GM12801 (cell line): ENCODE data around the gene CHN2.

Experiments used
- CTCF ChIP-seq: IDR thresholded peaks from one replicate; pipeline ENCODE4 v1.5.1; 2011; ENCODE audit warnings: control low read depth; ENCODE audit not compliant: insufficient read length; ENCODE audit errors: extremely low read depth

The CHN2 gene

DNA sequence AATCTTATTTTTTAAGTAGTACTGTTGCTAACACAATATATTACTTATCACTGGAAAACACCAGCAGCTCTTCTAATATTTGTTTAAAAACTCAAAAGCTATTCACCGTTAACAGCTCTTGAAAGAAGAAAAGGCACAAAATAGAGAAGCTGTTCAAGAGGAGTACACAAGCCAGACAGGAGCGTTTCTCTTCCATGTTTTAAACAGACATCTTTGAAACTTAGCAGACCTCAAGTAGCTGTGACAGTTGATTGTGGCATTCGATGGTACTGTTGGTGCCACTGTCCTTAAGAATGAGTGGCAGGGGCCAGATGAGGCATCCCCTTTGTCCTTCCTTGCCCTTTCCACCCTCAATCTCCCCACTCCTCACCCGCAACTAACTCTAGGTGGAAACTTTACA, 287.5 kb downstream of the CHN2 start:
- no peak for TF ChIP-seq CTCF

GRCh38 chr7:29483219-29484104, 288.9 kb downstream of the CHN2 start:
- TF ChIP-seq CTCF: no peak

- no peak for TF ChIP-seq CTCF
These were observed 289.7 kb downstream of the CHN2 start for GRCh38 chr7:29484280-29484679.

DNA sequence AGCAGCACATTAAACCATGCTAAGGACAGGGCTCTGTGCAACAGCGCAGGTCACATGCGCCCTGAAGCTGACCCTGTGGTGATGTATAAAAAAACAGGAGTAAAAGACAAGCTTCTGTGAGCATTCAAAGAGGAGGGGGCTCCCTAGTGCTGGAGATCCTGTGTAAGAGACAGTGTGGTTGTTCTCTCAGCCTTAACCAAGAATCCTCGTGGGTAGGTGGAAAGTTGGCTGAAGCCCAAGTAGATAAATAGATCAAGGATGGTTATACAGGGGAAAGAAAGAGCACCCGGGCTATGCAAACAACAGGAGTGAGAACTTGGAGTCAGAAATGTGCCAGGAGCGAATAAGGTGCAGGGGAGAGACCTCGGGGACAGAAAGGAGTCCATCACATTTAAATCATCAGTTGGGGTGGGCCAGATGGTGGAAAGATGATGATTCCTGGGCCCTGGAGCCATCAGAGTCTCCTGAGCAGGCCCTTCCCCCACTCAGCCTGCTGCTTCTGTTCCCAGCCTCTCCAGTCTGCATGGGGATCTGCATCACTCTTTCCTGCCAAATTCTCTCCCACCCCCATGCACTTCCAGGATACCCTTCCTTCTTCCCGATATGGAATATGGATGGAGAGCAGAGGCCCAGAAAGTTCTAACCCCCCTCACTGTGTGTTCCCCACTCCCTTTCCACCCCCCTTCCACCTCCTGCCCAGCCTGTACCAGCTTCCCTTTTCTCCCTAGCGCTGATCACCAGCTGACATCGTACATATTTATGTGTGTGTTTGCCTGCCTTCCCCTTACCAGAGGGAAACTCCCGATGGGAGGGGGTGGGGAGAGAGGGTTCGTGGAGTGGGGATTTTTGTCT, 291.0 kb downstream of the CHN2 start:
- TF ChIP-seq CTCF: no peak

DNA sequence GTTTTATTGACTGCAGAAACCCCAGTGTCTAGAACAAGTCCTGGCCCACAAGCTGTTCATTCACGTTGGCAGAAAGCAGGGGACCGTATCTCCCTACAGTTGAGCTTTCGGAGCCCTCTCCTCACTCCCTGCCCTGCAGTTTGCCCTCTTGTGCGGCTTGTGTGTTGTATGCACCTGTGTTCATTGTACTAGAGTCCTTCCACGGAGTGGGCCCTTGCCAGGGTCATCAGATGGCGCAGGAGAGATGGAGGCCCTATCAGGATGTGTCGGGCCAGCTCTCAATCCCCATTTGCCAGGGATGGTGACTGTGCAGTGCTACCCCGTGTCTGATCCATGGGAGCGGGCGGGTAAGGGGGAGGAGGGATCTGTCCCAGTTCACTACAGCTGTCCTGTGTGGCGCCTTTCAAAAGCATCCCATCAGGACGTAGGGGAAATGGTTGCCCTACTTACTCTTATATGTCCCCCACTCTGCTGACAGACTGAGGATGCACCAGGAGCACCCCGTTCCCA, 291.7 kb downstream of the CHN2 start:
- no peak for TF ChIP-seq CTCF

DNA sequence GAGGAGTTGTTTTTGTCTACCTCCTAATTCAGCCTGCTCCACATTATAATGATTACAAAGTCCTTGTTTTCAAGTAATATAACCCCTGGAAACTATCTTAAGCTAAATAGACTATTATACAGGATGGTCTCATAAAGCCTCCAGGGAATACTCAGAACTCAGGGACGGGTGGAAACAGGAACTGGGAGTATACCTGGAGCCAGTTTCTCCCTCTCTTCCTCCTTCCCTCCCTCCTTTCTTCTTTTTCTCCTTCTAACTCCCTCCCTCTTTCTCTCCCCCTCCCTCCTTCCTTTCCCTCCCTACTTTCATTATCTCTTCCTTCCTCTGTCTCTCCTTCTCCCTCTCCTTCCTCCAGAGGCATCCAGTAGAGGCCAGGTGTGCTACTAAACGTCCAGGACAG, 292.8 kb downstream of the CHN2 start:
- no peak for TF ChIP-seq CTCF
